NCI-H524 (cell line): Measurements from ENCODE around the gene DST.

Experiments
- DNase-seq, 2 experiments: peaks; one replicate each; lab custom pipeline; 2025; lab: John Stamatoyannopoulos, UW

The DST gene

DNA sequence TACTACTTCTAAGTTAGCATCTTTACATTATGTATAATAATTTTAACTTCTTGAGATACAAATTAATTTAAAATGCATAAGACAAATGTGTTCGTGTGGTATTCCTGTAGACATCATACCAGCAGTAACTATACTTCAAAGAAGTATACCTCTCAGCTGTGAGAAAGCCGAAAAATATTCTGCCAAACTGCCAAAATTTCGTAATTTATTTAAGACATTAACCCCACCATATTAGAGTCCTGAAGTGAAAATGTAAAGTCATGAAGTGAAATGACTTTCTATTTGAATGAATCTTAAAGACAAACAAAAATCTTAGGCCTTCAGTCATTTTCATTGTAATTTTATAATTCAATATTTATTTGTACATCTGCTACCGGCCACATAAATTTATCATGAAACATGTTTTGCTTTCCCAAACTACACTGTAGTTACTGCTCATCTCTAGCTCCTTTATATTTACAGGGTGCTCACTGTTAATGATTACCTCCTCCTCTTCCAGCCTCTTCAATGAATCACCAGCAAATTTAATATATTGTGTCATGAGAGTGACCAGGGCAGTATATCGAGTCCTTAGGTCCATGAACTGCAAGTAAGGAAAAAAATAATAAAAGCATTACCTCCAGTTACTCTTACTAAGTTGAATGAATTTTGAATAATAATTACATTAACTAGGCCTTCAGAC, 18.5 kb downstream of the DST start:
- no peak for DNase-seq

DNA sequence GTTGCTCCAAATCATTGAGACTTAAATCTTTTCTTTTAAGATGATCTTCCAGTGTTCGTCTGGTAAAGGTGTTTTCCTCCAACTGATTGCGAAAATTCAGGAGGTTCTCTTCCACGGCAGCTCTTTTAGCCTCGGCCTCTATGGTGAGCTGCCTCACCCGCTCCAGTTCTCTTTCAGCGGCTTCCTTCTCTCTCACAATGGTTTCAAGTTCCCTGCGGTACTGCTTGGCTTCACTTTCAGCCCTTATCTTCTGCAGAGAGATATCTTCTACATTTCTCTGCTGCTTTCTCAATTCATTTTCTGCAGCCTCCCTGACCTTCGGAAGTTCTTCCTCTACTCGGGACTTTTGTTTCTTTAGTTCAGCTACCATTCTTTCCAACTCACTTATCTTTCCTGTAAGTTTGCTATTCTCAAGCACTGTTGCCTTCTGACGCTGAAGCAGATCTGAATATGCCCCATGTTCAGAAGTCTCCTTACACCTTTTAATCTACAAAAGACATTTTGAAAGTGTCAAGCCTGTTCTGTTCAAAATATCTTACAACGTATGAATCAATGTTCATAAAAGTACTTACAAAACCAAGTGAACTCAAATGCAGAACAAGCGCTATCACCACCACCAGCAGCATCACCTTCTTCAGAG, 22.3 kb downstream of the DST start:
- no peak for DNase-seq

GRCh38 chr6:56618050-56618449, 24.6 kb downstream of the DST start:
- DNase-seq: no peak

- DNase-seq: no peak
Observed at GRCh38 chr6:56616967-56617366, 25.7 kb downstream of the DST start.

- no peak for DNase-seq
Observed at GRCh38 chr6:56613247-56613851, 29.3 kb downstream of the DST start.

DNA sequence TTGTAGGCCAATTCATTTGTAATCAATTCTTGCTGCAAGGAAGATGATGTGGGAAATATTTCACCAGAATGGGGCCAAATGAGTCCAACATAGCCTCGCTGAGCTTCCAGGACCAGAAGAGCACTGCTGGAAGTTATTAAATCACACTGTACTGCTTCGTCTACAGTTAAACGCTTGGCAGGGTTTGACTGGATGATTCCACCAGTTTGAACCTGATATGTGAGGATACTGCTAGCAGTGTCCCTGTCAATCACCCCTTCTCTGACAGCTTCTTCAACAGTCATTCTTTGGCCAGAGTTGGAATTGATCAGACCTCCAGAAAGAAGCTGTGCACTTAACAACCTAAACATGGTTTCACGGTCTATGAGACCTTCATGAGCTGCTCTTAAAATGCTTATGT, 34.4 kb downstream of the DST start:
- DNase-seq: no peak

GRCh38 chr6:56607111-56607752, 35.5 kb downstream of the DST start:
- no peak for DNase-seq

DNA sequence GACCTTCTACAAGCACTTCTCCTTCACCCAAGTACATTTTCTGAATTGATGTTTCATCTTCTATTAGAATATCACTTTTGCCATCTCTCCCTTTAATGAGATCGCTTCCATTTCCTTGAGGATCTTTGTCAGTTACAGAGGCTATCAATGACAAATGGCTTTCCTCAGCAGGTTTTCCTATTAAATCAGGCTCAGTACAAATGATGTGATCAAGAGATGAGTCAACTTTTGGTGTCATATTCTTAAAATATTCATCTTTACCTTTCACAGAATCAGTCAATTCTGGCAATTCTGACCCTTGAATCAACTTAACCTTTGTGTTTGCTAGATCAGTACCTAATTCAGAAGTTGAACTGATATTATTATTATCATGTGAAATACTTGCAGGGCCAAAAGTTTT, 37.3 kb downstream of the DST start:
- no peak for DNase-seq

GRCh38 chr6:56604186-56604585, 38.5 kb downstream of the DST start:
- no peak for DNase-seq

- no peak for DNase-seq
Observed at GRCh38 chr6:56601390-56601789, 41.3 kb downstream of the DST start.

DNA sequence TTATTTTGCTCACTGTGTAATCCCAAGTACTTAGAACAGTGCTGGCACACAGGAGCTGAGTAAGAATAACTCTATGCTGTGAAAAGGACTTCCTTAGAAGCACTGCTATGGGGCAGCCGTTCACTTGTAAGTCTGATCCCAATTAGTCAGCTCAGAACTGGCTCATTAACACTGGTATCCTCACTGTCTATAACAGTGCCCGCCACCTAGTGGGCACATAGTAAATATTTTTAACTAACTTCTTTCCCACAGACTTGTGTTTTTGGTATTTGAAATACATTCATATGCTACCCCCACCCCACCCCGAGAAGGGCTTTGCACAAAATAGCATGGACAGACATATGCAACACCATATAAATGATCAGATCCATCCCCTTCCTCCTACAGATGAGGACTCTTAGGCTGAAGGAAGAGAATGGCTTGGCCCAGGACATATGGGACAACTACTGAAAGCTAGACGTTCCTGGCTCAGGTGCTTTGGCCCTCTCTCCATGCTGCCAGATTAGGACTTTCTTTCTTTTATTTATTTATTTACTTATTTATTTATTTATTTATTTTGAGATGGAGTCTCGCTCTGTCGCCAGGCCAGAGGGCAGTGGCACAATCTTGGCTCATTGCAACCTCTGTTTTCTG, 47.1 kb downstream of the DST start:
- peak; percentile 18 to 66 for DNase-seq

DNA sequence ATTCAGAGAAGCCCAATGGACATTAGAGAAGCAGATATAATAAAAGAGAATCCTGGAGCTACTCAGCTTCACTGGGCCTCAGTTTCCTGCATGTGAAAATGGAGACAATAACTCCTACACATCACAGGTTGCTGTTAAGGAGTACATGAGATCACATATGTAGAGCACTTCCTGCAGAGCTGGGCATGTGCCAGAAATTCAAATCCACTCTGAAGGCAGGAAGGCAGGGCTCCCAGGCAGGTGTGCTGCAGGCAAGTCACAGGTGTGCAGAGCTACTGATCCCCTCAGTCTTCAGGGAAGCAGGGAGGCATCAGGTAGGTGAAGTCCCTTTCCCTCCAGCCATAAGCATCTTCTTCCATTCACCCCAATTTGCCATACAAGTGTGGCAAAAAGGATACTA, 48.0 kb downstream of the DST start:
- DNase-seq: no peak

DNA sequence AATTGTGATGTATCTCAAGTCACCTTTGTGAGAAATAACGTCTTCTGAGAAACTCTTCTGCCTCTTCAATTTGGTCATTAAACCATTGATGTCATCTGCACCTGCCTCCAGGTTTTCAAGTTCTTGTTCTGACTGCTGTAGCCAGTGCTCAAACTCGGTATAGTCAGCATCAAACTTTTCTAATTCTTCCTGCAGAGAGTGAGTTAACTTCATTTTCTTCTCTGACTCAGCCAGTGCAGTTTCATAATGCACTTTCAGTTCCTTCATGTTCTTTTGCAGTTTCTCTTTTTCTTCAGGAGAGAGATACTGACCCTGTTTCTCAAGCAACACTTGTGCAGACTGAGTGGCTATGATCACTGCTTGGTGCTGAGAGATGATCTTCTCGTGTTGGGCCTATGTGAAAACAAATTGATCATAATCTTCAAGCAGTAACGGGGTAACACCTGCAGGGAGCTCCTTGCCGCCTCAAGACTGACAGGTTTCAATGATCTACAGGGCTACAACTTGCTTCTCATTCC, 48.8 kb downstream of the DST start:
- DNase-seq: no peak

- DNase-seq: no peak
Observed at GRCh38 chr6:56582236-56582635, 60.5 kb downstream of the DST start.

- DNase-seq: peak in 1 of 2 experiments; percentile 25
Observed at GRCh38 chr6:56581296-56581925, 61.3 kb downstream of the DST start.

DNA sequence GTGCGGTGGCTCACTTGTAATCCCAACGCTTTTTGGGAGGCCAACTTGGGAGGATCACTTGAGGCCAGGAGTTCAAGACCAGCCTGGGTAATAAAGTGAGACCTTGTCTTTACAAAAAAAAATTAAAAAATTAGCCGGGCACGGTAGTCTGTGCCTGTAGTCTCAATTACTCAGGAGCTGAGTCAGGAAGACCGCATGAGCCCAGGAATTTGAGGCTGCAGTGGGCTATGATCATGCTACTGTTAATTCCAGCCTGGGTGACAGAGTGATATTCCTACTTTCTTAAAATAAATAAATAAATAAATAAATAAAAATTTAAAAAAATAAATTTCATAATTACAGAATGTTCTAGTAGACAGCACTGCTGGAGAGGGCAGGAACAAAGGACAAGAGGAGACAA, 62.4 kb downstream of the DST start:
- DNase-seq: no peak

DNA sequence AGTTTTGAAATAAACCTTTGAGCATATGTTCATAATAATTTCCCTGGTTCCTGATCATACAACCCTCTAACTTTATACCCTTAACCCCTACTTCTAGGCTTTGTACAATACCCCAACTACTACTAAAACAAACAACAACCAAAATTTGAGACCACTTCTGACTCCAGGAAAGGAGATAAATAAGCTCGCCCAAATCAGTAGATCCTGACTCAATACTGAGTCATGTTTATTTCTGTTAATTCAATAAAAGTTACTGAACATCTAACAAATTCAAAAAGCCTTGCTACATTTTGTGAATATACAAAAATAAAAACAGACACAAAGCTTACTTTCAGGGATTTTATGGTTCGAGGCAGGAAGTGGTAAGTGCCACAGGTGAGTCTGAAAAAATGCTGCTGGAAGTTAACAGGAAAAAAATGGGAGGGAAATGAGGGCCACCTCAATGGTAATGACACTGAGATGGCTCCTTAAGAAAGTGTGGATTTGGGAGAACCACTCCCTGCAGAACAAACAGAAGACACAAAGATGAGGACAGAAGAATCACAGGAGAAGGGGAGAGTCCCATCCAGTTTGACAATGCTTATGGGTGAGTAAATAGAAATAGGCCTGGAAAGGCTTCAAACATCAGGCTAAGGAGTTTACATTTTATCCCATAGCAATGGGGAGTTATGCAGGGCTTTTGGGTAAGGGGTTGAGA, 63.4 kb downstream of the DST start:
- DNase-seq: no peak

- DNase-seq: peak in 1 of 2 experiments; percentile 41
Observed at GRCh38 chr6:56575736-56576135, 67.0 kb downstream of the DST start.

GRCh38 chr6:56574292-56574691, 68.4 kb downstream of the DST start:
- no peak for DNase-seq

DNA sequence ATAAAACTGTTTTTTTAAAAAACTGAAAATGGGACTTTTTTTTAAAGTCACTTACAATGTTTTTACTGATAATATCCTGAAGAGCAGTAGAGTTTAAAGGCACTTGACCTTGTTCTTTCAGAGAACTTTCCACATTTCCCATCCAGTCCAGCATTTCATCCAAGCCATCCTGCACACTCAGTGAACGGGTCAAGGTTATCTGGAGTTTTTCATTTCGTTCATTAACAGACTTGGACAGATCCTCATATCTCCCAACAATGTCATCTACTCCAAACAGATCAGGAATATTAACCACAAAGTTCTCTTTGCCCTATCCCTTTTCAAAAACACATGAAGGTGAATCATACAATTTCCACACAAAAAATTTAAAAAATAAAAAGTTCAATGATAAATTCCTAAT, 69.1 kb downstream of the DST start:
- DNase-seq: no peak

- peak; percentile 82 to 95 for DNase-seq
Observed at GRCh38 chr6:56572788-56573471, 69.8 kb downstream of the DST start.
